PFSK-1 (cell line): Measurements from ENCODE around the gene CCDC195.

Experiments used
- FOXP2 ChIP-seq: optimal IDR thresholded peaks from 2 replicates; pipeline ENCODE3; 2011; ENCODE audit warnings: borderline replicate concordance, control low read depth, inconsistent platforms; ENCODE audit not compliant: insufficient read depth; ENCODE audit errors: extremely low read length, extremely low read depth
- POLR2AphosphoS5 ChIP-seq: IDR thresholded peaks from 2 replicates; pipeline ENCODE4 v1.6.1; 2012; ENCODE audit warnings: low read depth, mild to moderate bottlenecking, control low read depth, low read length, moderate library complexity
- REST ChIP-seq, 2 experiments: IDR thresholded peaks; 2 replicates each; pipeline versions ENCODE4 v1.6.1 to v1.8.0; 2011 to 2012; ENCODE audit warnings: low read depth in 2 of 2, low read length in 2 of 2, control low read depth in 1 of 2, inconsistent platforms in 1 of 2, mild to moderate bottlenecking in 1 of 2, moderate library complexity in 1 of 2; ENCODE audit not compliant: insufficient read depth in 1 of 2
- SIN3A ChIP-seq: IDR thresholded peaks from 2 replicates; pipeline ENCODE4 v1.6.1; 2012; ENCODE audit warnings: mild to moderate bottlenecking, low read length, moderate library complexity, borderline replicate concordance; ENCODE audit not compliant: insufficient read depth
- TAF1 ChIP-seq: IDR thresholded peaks from 2 replicates; pipeline ENCODE4 v1.6.1; 2012; ENCODE audit warnings: low read length, control low read depth, borderline replicate concordance; ENCODE audit not compliant: insufficient read depth

The CCDC195 gene

GRCh38 chr2:224658780-224659405, 57.3 kb downstream of the CCDC195 start:
- TF ChIP-seq TAF1 = no peak
- TF ChIP-seq REST (IDR thresholded peaks at IDR 0.05; ENCODE audit: insufficient read depth in 1 of 2, low read depth in 2 of 2, low read length in 2 of 2) = no peak
- no peak for TF ChIP-seq SIN3A
- TF ChIP-seq FOXP2 = no peak
- no peak for TF ChIP-seq POLR2AphosphoS5

GRCh38 chr2:224657349-224657748, 58.8 kb downstream of the CCDC195 start:
- TF ChIP-seq SIN3A = no peak
- TF ChIP-seq REST (IDR thresholded peaks at IDR 0.05; ENCODE audit: insufficient read depth in 1 of 2, low read depth in 2 of 2, low read length in 2 of 2) = no peak
- TF ChIP-seq POLR2AphosphoS5 = no peak
- no peak for TF ChIP-seq TAF1
- TF ChIP-seq FOXP2 = no peak

GRCh38 chr2:224655006-224655537, 61.1 kb downstream of the CCDC195 start:
- TF ChIP-seq POLR2AphosphoS5 (no peak), TAF1 (no peak), FOXP2 (no peak), SIN3A (no peak), REST (IDR thresholded peaks at IDR 0.05; ENCODE audit: insufficient read depth in 1 of 2, low read depth in 2 of 2, low read length in 2 of 2) (no peak)
